Fibroblast of lung (primary cell): ENCODE data around the gene RNF150. TPM values are rescaled to one million over a fixed set of nuclear protein-coding genes. Genes with fewer than 3 reads are reported as not detected.

Source experiments
- DNase-seq, 2 donors: peaks; one replicate each; pipeline versions ENCODE4 v3.0.0 to v3.0.0-alpha.2; 2010; ENCODE audit warnings: low read depth in 2 of 2
- H2AFZ ChIP-seq: 2 replicates; pipeline ENCODE4 v1.5.1; 2012; ENCODE audit warnings: low read length, control low read depth, inconsistent platforms
- H3K27ac ChIP-seq: 2 replicates; pipeline ENCODE4 v1.5.1; 2011; ENCODE audit warnings: low read length, control low read depth; ENCODE audit not compliant: insufficient read depth
- H3K27me3 ChIP-seq: 2 replicates; pipeline ENCODE4 v1.5.1; 2011; ENCODE audit warnings: mild to moderate bottlenecking, low read length; ENCODE audit not compliant: control insufficient read depth, insufficient read depth
- H3K36me3 ChIP-seq: 2 replicates; pipeline ENCODE4 v1.5.1; 2011; ENCODE audit warnings: low read length; ENCODE audit not compliant: control insufficient read depth, insufficient read depth
- H3K4me1 ChIP-seq: 2 replicates; pipeline ENCODE4 v1.5.1; 2011; ENCODE audit warnings: low read length; ENCODE audit not compliant: control insufficient read depth, insufficient read depth; ENCODE audit errors: extremely low read depth
- H3K4me2 ChIP-seq: 2 replicates; pipeline ENCODE4 v1.5.1; 2011; ENCODE audit warnings: low read length, control low read depth; ENCODE audit not compliant: insufficient read depth; ENCODE audit errors: extremely low read depth
- H3K4me3 ChIP-seq, 4 experiments: fragments of 200-600 bp in 1 of 4; sonication (generic) in 1 of 4; replicated peaks in 1 of 4; 2 replicates each; pipeline ENCODE4 v1.5.1; 2011 to 2016; ENCODE audit warnings: low read length in 4 of 4, low read depth in 3 of 4, mild to moderate bottlenecking in 3 of 4, control low read depth in 2 of 4, inconsistent platforms in 1 of 4, mixed read lengths in 1 of 4; ENCODE audit not compliant: insufficient read depth in 1 of 4; ENCODE audit errors: control extremely low read depth in 1 of 4
- H3K79me2 ChIP-seq: 2 replicates; pipeline ENCODE4 v1.5.1; 2012; ENCODE audit warnings: mild to moderate bottlenecking, low read length, inconsistent platforms; ENCODE audit not compliant: control insufficient read depth, insufficient read depth
- H3K9ac ChIP-seq: 2 replicates; pipeline ENCODE4 v1.5.1; 2011; ENCODE audit warnings: mild to moderate bottlenecking, low read length, control low read depth; ENCODE audit not compliant: insufficient read depth
- H3K9me3 ChIP-seq: 2 replicates; pipeline ENCODE4 v1.5.1; 2012; ENCODE audit warnings: low read depth, low read length; ENCODE audit not compliant: control insufficient read depth, insufficient read depth
- H4K20me1 ChIP-seq: 2 replicates; pipeline ENCODE4 v1.5.1; 2011; ENCODE audit warnings: low read length; ENCODE audit not compliant: control insufficient read depth, insufficient read depth; ENCODE audit errors: extremely low read depth
- EZH2 ChIP-seq: IDR thresholded peaks from 2 replicates; pipeline ENCODE4 v1.5.1; 2012; ENCODE audit warnings: low read length, control low read depth, mild to moderate bottlenecking; ENCODE audit errors: missing control alignments
- polyA plus RNA-seq, 2 donors: library from polyadenylated mRNA; depleted of rRNA in 1 of 2; stranded (reverse) in 1 of 2; unstranded in 1 of 2; fragments of >200 nt; gene quantifications; 2 replicates each; pipeline ENCODE4 v1.2.1, GENCODE V29; 2011 to 2012; ENCODE audit warnings: missing spikeins in 1 of 2
- total RNA-seq: library from RNA; depleted of rRNA; stranded (reverse); fragments of >200 nt; gene quantifications from 2 replicates; pipeline ENCODE4 v1.2.1, GENCODE V29; 2014
- TF ChIP-seq, protein P1 (sequence below), 2 donors: IDR thresholded peaks in 1 of 2; conservative IDR thresholded peaks in 1 of 2; 1 replicate in 1 of 2; 2 replicates in 1 of 2; pipeline ENCODE4 v1.5.1; 2011 to 2012; ENCODE audit warnings: low read length in 2 of 2, control low read depth in 1 of 2, inconsistent platforms in 1 of 2, low read depth in 1 of 2, mild to moderate bottlenecking in 1 of 2

RNF150 gene
- total and polyA plus RNA-seq, 2 donors (not counting 1 experiment from before 2014, with no cell fraction given): 0.66 to 5.6 TPM

- Histone ChIP-seq H3K27me3 (no peaks in the 10 kb centered on the region), H3K9me3 (no peaks in the 10 kb centered on the region), H3K36me3 (no peaks in the 10 kb centered on the region), H3K4me3 (no peak overlapping the region), H3K79me2 (no peaks in the 10 kb centered on the region), H3K9ac (no peak overlapping the region), H3K4me2 (no peak overlapping the region), H2AFZ (no peak overlapping the region), H4K20me1 (no peaks in the 10 kb centered on the region), H3K27ac (no peak overlapping the region), H3K4me1 (no peaks in the 10 kb centered on the region)
- DNase-seq: no peak
- TF ChIP-seq EZH2: no peak
Measured at GRCh38 chr4:141009129-141009528, 124.1 kb downstream of the RNF150 start.

DNA sequence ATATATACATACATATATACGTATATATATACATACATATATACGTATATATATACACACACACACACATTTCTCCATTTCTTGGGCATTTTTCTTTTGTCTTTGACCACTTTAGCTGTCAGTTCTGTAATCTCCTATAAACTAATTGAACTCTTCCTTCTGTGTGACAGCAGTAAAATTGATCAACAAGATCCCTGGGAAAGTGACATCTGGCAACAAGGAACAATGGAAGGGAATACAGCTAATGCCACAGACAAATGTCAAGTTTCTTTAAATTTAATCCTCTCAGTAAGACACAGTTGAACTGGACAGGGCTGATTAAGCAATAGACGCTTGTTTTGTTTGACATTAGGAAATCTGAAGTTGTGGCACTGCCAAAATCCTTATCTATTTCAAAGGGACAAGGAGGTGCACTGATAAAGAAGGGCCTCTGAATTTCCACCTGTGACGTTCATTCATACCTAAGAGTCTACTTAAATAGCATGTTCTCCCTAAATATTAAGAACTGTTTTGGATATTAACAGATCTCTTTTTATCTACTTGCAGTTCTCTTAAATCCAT lies 126.9 kb downstream of the RNF150 start:
- no peaks in the 10 kb centered on the region for H4K20me1 ChIP-seq
- no peak overlapping the region for H2AFZ ChIP-seq
- TF ChIP-seq EZH2: no peak
- TF ChIP-seq, protein P1, sequence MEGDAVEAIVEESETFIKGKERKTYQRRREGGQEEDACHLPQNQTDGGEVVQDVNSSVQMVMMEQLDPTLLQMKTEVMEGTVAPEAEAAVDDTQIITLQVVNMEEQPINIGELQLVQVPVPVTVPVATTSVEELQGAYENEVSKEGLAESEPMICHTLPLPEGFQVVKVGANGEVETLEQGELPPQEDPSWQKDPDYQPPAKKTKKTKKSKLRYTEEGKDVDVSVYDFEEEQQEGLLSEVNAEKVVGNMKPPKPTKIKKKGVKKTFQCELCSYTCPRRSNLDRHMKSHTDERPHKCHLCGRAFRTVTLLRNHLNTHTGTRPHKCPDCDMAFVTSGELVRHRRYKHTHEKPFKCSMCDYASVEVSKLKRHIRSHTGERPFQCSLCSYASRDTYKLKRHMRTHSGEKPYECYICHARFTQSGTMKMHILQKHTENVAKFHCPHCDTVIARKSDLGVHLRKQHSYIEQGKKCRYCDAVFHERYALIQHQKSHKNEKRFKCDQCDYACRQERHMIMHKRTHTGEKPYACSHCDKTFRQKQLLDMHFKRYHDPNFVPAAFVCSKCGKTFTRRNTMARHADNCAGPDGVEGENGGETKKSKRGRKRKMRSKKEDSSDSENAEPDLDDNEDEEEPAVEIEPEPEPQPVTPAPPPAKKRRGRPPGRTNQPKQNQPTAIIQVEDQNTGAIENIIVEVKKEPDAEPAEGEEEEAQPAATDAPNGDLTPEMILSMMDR (conservative IDR thresholded peaks at IDR 0.05 in 1 of 2, IDR thresholded peaks at IDR 0.05 in 1 of 2; ENCODE audit: low read depth in 1 of 2, low read length in 2 of 2): no peak
- H3K4me3 ChIP-seq: no peak overlapping the region
- H3K79me2 ChIP-seq: no peaks in the 10 kb centered on the region
- H3K36me3 ChIP-seq: no peaks in the 10 kb centered on the region
- H3K4me1 ChIP-seq: no peaks in the 10 kb centered on the region
- no peaks in the 10 kb centered on the region for H3K27me3 ChIP-seq
- H3K9ac ChIP-seq: no peak overlapping the region
- no peaks in the 10 kb centered on the region for H3K9me3 ChIP-seq
- no peak overlapping the region for H3K4me2 ChIP-seq
- H3K27ac ChIP-seq: no peak overlapping the region
- DNase-seq: no peak

GRCh38 chr4:141004823-141005222 lies 128.4 kb downstream of the RNF150 start:
- no peak for TF ChIP-seq EZH2
- TF ChIP-seq, protein P1 (conservative IDR thresholded peaks at IDR 0.05 in 1 of 2, IDR thresholded peaks at IDR 0.05 in 1 of 2; ENCODE audit: low read depth in 1 of 2, low read length in 2 of 2): no peak
- H3K27me3 ChIP-seq: no peaks in the 10 kb centered on the region
- no peak overlapping the region for H3K9ac ChIP-seq

More at GRCh38 chr4:141004823-141005222, 128.4 kb downstream of the RNF150 start:
- Histone ChIP-seq H3K9me3 (no peaks in the 10 kb centered on the region), H3K79me2 (no peaks in the 10 kb centered on the region), H3K4me3 (no peak overlapping the region), H3K4me1 (no peaks in the 10 kb centered on the region), H4K20me1 (no peaks in the 10 kb centered on the region), H3K4me2 (no peak overlapping the region), H3K27ac (no peak overlapping the region), H3K36me3 (no peaks in the 10 kb centered on the region), H2AFZ (no peak overlapping the region)
- DNase-seq: no peak
